Loucy (cell line): ENCODE data around the gene FOXRED2.

Experiments
- CTCF ChIP-seq: fragments of 200-600 bp; sonication (generic); conservative IDR thresholded peaks from 2 replicates; pipeline ENCODE4 v1.5.1; 2014; ENCODE audit warnings: mild to moderate bottlenecking, antibody characterized with exemption, low read length
- EZH2phosphoT487 ChIP-seq: fragments of 200-600 bp; IDR thresholded peaks from 2 replicates; pipeline ENCODE4 v1.6.1; 2018; ENCODE audit warnings: antibody characterized with exemption, mild to moderate bottlenecking, moderate library complexity, borderline replicate concordance

GRCh38 chr22:36507518-36508010, 724 bp upstream of the FOXRED2 start:
- TF ChIP-seq EZH2phosphoT487 (no peak), CTCF (no peak)
